MV-4-11 (cell line): ENCODE measurements around the gene NRG3.
"Not testable (repeated sequence)": the region's sequence is repeated elsewhere in the genome, so short reads cannot be mapped to it uniquely, and the experiment has no call there.

ENCODE experiments used
- DNase-seq: peaks from one replicate; lab custom pipeline; 2025; lab: John Stamatoyannopoulos, UW

The NRG3 gene

DNA sequence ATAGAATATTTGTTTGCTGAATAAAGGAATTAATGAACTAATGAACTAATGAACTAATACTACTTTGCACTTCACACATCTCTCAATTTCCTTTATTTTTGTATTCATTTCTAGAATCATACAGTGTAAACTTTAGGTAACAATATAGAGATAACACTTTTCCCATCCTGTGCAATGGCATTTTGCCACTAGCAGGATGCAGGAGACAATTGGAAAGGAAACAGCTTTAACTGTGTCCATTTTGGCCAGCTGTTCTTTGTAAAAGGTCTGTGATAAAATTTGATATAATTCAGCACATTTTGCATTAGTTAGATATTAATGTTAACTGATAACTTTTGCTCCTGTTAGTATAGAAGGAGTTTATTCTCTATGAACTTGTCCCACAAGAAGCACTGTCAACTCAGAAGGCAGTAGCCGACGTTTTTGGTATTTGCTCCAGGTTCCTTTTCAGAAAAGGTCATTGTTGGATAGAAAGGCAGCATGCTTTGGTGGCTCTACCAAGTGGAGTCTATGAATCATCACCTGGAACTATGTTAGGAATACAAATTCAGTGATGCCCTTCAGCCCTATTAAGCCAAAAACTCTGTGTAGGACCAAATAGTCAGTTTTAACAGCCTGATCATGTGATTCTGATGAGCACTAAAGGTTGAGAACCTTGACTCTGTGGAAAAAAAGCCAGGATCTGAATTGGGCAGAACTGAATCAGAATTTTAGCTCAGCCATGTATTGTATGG is 86.6 kb downstream of the NRG3 start:
- DNase-seq: no peak

DNA sequence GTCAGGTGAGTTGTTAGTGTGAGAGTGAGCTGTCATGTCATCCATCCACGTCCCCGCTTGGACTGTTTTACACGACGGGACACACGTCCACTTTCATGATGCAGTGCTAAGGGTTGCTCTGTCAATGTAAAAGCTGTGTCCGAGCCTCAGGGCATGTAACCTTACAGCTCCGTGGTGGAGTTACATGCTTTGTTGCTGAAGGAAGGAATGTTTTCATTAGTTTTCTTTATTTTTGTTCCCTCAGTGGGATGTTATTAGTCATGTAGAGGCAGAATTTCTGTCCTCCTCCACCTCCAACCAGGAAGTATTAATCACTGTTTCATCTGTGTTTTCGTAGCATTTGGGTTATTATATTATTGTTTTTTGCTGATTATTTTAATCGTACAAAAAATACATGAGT is 88.6 kb downstream of the NRG3 start:
- no peak for DNase-seq

DNA sequence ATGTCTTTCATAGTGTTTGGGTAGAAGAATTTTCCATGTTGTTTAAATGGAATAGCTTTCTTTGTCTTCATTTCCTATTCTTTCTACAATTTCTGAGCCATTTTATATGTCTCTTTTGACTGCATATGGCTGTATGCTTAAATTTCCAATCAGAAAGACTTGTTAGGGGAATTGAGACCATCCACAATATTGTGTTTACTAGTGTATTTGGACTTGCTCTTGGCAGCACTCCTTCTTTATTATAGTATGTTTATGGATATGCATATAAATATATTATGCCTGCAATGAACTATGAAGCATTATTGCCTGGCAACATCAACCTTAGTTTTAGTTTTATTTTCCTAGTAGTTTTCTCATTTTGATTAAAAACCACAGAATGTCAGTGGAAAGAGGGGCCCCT is 92.7 kb downstream of the NRG3 start:
- DNase-seq: no peak

DNA sequence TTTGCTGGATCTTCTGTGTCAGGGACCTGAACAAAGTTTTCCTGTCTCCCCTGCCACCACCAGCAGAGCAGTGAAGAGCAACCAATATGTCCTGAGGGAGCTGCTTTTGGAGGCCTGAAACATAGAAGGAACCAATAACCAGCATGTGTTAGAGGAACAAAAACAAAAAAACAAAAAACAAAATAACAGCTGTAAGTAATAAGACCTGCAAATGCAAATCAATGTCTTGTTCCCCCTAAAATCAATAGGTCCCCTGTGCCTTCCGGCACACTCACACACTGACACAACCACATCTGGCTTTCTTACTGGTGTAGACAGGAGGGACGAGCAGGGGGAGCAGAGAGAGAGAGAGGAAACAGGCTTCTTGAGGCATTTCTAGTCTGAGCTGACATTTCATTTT is 94.1 kb downstream of the NRG3 start:
- no peak for DNase-seq

DNA sequence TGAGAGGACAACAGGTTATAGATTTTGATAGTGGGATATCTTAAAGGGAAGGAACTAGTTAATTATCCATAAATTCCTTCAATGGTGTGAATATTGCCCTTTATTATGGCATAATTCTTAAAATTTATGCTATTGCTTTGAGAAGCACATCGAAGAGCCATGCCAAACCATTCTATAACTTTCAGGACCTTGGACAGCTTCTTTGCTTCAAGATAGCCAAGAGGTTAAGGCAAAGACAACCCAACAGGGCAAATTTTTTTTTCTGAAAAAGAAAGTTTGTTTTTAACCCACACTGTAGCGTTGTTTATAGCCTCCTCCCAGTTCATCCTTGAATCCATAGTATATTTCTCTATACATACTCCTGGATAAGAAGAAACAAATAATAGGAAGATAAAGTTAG is 103.2 kb downstream of the NRG3 start:
- peak; percentile 21 for DNase-seq

DNA sequence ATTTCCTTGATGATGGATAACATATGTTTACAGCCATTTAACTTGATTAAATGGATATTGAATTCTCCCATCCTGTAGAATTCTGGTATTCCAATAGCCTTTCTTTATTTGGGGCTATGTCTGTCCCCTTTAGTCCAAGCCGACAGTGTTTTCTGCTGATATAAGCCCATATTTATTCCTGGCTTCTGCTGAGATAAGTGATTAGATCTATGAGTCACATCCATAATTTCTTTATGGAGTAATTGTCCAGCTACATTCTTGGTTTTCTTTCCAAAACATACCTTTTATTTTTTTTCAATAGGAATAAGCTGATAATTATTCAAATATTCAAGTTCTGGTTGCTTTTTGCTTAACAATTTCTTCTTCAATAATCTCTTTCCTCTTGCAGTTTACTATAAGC is 106.7 kb downstream of the NRG3 start:
- no peak for DNase-seq

DNA sequence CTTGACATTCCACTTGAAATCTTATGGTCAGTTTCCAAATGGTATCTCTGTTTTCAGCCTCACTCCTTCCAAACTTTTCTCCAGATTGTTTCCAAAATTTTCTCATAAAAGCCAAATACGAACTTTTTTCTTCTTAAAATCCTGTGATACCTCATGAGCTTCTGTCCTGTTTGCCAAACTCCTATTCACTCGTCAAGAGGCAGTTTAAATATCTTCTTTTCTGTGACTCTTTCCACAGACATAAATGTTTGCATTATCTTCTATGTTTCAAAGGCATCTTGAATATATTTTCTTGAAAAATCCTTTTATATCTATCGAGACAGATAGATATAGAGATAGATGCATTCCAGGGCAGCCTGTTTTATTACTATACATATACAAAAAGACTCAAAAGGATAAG is 109.4 kb downstream of the NRG3 start:
- no peak for DNase-seq

DNA sequence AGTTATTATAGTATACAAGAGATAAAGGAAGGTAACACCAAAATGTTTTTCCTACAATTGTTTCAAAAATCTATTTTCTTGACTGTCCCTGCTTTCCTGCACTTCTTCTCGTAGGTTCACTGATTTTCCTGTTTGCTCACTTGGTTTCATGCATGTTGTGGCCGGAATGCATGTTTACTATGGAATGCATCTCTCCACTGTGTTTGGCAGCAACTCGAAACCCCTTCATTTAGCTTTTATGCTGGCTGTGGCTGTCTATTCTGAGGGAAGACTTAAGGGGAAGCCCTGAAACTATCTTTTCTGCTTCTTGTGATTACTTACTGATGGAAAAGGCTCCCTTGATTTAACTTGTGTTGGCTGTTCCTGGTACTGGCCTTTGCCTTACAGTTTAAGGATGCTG is 120.3 kb downstream of the NRG3 start:
- no peak for DNase-seq

DNA sequence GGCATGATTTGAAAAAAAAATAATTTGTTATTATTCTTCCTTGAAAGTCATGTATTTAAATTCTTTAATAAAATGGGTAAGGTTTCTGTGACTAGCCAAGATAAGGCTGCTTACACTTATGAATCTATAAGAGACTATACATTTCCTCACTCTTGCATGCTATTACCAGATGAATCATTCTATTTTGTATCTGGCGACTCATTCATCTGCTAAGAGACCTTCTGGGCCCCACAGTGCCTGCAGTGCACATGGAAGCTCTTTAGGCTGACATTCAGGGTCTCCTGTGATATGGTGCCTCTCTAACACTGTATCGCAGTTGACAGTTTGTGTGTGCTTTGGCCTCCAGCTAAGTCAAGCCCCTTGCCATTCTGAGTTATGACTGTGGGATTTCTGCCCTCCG is 121.9 kb downstream of the NRG3 start:
- no peak for DNase-seq

DNA sequence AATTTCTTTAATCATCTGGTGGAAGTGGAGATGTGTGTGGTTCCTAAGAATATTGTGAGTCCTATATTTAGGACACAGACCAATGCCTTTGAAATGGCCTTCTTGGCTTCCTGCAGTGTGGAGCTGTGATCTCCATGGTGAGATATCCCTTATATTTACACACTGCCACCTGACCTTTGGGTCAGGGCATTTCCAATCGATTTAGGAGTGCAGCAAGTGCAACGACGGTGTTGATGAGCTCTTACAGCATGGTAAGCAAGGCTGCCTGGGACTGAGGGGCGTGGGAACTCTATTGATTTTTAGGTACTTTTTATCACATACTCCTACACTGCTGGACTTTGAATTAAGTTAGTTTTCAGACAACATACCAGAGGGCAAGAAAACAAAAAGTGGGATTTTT is 146.0 kb downstream of the NRG3 start:
- DNase-seq: no peak

DNA sequence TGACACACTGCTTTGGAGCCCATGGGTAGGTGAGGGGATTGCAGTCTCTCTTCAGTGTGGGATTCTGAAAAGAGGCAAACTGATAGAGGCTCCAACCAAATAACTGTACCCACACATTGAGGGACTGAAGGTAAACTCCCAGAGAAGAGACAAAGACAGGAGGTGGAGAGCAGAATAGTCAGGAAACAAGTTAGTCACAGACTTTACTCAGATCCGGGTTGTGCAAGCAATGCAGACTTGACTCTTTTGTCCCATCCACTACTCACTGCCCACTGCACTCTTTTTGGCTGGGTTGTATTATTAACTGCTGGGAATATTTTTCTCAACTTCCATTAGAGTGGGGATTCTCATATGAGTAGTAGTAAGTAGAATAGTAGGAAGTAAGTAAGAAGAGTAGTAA is 152.7 kb downstream of the NRG3 start:
- no peak for DNase-seq

DNA sequence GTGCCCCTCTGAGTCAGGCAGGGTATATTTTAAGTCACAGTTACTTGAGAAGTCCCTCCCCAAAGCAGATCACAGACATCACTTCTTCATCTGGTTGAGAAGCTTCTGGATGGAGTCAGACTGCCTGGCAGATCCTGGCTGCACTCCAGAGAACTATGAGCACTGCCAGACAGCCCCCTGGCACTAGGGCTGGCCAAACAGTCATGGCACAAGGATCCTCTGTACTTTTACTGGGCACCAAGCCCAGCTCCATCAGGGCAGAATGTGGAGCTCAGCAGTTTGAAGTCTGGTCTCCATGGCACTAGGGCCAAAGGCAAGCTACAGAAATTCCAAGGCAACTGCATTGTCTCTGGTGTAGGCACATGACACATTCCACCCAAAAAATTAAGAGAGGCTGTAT is 162.1 kb downstream of the NRG3 start:
- DNase-seq: no peak

DNA sequence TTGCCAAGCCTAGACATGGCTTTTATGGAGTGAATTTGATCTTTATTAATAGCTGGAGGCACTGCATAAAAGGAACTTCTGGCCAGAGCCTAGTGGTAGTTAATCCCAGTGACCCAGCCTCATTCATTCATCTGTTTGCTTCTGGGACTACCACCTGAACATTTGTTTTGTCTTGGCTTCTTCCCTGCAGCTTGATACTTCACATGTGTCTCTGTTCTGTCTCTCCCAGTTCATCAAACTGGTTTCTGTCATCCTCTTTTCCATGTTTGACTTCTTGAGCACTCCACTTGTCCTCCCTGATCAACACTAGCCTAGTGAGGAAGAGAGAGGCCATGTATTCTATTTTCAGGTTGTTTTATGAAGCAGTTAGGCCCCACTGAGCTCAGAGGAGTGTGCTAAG is 163.6 kb downstream of the NRG3 start:
- DNase-seq: no peak

DNA sequence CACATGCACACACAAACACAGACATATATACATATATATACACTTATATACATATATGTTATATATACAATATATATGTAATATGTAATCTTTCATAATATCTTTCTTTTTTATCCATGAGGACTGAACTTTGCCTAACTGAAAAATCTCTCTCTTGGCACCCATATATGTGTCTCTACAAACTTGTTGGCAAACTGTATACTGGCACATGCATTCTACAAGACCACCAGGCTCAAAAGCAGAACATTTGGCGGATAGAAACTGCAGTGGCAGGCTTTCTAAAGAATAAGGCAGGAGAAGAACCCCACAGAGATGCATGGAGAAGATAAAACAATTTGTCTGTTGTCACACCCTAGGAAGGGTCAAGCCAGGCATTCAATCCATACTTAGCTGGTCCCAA is 165.3 kb downstream of the NRG3 start:
- no peak for DNase-seq

DNA sequence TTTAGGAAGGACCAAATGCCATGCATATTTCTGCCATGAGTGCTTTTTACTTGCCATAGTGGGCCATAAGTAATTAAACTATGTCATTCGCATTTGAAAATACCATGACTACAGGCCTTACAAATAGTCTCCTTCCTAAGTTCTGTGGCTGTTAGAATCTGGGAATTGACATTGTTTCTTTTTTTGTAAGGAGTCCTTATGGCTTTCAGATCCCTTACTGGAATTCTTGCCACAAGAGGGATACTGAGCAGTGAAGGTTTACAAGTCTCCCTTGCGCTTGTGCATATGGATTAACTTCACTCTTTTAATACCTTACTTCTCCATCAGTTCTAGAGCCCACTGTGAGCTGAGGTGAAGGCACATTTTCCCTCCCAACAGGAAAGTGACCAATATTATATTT is 166.0 kb downstream of the NRG3 start:
- DNase-seq: no peak

DNA sequence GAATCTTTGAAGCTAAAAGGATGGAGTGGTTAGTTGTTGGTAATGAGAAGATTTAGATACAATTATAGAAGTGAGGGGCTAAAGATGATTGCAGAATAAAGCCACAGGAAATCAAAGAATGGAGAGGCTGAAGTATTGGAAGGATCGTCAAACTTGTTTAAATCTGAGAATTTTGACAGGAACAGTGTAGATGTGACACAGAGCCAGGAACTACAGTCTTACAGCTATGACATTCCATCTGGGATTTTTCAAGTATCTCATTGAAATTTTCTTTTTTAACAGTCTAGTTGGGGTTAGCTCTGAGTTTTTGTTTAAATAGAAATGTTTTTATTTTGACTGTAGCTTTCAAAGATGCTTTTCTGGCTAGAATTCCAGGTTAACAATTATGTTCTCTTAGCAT is 181.4 kb downstream of the NRG3 start:
- DNase-seq: no peak

DNA sequence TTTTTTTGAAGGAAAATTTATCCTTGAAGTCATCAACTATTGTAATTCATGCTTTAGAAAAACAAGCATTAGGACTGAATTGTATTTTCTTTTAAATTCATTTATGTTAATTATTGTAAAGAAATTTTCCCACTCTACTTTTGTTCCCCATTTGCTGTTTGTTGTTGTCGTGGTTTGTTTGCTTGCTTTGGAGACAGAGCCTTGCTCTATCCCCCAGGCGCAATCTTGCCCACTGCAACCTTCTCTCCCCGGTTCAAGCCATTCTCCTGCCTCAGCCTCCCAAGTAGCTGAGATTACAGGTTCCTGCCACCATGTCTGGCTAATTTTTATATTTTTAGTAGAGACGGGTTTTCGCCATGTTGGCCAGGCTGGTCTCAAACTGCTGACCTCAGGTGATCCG is 192.2 kb downstream of the NRG3 start:
- not testable (repeated sequence) for DNase-seq

DNA sequence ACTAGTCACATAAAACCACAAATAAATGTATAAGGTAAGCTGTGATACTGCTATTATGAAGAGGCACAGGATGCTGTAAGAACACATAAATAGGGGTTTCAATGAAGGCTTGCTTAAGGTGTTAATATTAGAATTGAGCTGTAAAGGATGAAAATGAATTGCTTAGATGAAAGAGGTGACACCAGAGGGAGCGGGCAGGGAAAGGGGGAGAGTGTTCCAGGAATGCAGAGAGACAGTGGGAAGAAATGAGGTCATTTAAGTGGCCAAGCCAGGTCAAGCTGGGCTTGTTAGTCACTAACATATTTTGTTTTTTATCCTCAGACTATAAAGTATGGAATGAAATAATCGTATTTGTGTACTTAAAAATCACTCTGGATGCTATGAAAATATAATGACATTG is 193.5 kb downstream of the NRG3 start:
- no peak for DNase-seq

DNA sequence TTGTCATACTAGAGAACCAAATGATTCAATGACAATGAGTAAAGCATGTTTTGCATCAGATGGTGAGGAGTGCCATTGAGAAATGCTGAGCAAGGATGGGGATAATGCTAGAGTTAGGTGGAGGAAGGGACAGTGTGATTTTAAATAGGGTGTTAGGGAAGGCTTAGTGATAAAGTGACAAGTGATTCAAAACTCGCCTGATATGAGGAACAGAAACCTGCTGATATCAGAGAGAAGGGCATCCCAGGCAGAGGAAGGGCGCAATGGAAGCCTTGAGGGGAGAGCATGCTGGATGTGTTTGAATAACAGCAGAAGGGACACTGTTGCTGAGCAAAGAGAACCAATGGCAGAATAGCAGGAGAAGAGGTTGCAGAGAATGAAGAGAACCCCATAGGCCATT is 196.2 kb downstream of the NRG3 start:
- peak; percentile 19 for DNase-seq

DNA sequence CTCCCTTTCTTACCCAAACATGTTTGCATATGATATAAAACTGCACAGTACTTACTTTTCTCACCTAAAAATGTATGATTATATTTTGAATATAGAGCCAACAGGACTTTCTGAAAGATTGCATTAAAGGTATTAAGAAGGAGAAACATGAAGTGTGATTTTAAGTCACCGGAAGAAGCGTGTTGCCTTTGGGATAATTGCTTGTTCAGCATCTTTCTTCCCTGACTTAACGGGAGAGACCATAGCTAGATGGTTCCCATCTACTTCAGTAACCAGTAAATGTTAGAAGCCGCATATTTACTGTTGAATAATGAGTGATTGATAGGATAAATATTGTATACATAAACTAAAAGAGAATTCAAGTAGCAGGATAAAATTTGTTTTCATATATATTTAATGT is 197.1 kb downstream of the NRG3 start:
- DNase-seq: no peak

DNA sequence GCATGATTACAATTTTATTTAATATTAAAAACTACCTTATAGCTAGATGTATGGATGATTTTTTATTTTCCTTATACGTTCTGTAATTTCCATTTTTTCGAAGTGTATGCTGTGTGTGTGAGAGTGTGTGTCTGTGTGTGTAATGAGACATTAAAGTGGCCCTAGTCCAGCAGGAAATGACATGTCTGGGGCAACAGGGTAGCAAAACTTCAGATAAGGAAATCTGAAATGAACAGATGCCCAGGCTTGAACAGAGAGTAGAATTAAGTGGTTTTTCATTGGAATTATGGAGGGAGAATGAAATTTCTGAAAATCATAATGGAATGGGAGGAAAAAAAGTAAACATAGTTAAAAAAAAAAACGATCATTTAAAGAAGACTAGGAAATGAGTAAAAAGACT is 200.6 kb downstream of the NRG3 start:
- DNase-seq: no peak

DNA sequence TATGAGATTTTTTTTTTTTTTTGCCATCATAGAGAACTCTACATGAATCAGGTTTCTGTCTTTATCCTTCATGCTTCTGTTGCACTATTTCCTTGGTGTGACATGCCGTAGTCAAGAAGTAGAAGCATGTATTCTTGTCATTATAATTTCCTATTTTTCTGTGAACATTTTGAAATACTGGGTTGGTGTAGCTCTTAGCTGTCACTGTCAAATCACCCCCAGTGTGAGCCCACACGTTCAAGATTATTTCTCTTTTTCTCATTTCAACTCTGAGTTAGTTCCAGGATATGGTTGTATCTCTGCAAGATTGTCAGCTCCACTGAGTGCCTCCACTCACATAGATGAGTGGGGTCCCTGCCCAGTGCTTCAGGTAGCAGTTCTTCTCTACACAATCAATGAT is 209.5 kb downstream of the NRG3 start:
- no peak for DNase-seq

DNA sequence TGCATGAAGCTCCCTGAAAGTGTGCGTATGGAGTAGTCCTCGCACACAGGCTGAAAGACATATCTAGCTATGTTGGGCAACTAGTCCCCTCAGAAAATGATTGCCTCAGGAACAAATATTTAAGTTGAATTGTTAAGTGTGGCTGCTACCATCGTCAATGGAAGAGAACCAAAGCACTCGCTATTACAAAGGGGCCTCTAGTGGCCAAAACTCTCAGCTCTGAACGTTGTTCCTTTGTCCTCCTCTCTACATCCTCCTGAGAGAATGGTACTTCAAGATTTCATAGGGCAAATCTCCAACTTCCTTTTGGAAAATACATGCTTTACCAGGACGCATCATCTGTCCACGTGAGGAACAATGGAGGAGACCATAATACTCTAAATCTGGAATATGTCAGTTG is 209.9 kb downstream of the NRG3 start:
- no peak for DNase-seq

DNA sequence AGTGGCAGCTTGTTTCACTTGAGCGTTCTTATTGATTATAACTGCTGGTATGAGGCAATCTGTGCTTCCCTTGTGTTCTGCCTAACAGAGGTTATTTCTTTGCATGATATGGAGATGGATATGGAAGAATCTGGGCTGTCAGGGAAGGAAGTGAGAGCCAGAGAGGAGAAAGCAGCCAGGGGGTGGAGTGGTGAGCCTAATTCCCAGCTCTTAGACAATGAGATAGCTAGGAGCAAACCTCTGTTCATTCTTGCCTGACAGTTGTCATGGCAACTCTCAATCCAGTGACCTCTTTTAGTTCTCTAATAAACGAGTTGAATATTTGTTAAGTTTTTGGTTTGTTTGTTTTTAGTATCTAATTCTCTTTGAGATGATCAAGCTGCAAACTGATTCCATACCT is 214.3 kb downstream of the NRG3 start:
- no peak for DNase-seq

DNA sequence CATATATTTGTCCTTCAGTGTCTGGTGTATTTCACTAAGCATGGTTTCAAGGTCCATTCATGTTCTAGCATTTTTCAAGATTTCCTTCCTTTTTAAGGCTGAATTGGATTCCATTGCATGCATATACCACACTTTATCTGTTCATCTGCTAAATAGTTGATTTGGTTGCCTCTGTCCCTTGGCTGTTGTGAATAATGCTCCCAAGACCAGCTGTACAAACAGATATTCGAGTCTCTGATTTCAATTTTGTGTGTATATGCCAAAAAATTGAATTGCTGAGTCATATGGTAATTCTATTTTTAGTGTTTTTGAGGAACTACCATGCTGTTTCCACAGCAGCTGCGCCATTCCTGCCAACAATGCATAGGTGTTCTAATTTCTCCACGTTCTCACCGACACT is 216.4 kb downstream of the NRG3 start:
- no peak for DNase-seq
